ENCODE results near the gene PPARA. TPM values are rescaled to one million over a fixed set of nuclear protein-coding genes. Genes with fewer than 3 reads are reported as not detected.

Gene PPARA
- total and polyA plus RNA-seq, 2 of the 4 experiments (the other 2 are of a cell fraction), result 3.1 to 7.0 TPM

GRCh38 chr22:46156031-46156430 lies 5.7 kb downstream of the PPARA start:
- Histone ChIP-seq H2BK120ac (ENCODE audit: low read depth, low read length) (no peak overlapping the region), H4K20me1 (ENCODE audit: insufficient read depth, low read length) (peaks cover 16% of the 10 kb centered on the region), H3K4me1 (ENCODE audit: control insufficient read depth, insufficient read depth, low read length) (peaks cover 3% of the 10 kb centered on the region)

More at GRCh38 chr22:46156031-46156430, 5.7 kb downstream of the PPARA start:
- no peak overlapping the region for H3K18ac ChIP-seq (ENCODE audit: low read depth, low read length)
- no CpG with 5 or more reads among the region's 3 CpGs for WGBS, 2 experiments (ENCODE audit: extremely low coverage in 2 of 2, insufficient read length in 1 of 2)
- no peak overlapping the region for H3K4ac ChIP-seq (ENCODE audit: low read depth, low read length)
- no peak overlapping the region for H3K23ac ChIP-seq (ENCODE audit: low read depth, low read length)
- no peak overlapping the region for H2BK15ac ChIP-seq (ENCODE audit: low read depth, low read length)
- H2AFZ ChIP-seq (replicated peaks; ENCODE audit: low read length, poor library complexity), result no peak overlapping the region
- intact Hi-C loops (cut with micrococcal nuclease) (no loop called here), dilution Hi-C loops (cut with HindIII; ENCODE audit: low sequenced_read_pairs, unreplicated experiment) (no loop called here), in situ Hi-C loops (cut with MboI; ENCODE audit: low sequenced_read_pairs) (no loop called here)
- no peak overlapping the region for H3K14ac ChIP-seq (replicated peaks; ENCODE audit: low read depth, low read length)
- H3K27ac ChIP-seq (ENCODE audit: insufficient read depth, low read length), result no peak overlapping the region
- ChIA-PET CTCF (no interaction called here), POLR2A (ENCODE audit: unreplicated experiment) (no interaction called here)
- no TSS peak for BruUV-seq (replicated peaks)
- H3K4me3 ChIP-seq (ENCODE audit: insufficient read depth, low read depth, low read length), result no peak overlapping the region
- H3K79me1 ChIP-seq (ENCODE audit: low read depth in 1 of 2, low read length in 2 of 2), result peaks cover 16 to 42% of the 10 kb centered on the region in 2 experiments
- no peak overlapping the region for H2BK5ac ChIP-seq (ENCODE audit: low read depth, low read length, poor library complexity, severe bottlenecking)
- no peak overlapping the region for H3K56ac ChIP-seq (ENCODE audit: extremely low read depth, insufficient read depth, low read length)
- H3K9ac ChIP-seq (ENCODE audit: low read depth, low read length), result no peak overlapping the region
- no peak overlapping the region for H4K91ac ChIP-seq (ENCODE audit: insufficient read depth, low read depth, low read length)
- no peaks in the 10 kb centered on the region for H3K9me3 ChIP-seq (ENCODE audit: control insufficient read depth, insufficient read depth, low read length)
- no peak overlapping the region for H4K5ac ChIP-seq (ENCODE audit: low read depth, low read length)
- TF ChIP-seq RAD21 (IDR thresholded peaks at IDR 0.05; ENCODE audit: low read length) (no peak), RFX5 (IDR thresholded peaks at IDR 0.05; ENCODE audit: low read depth, low read length) (no peak), CEBPB (IDR thresholded peaks at IDR 0.05; ENCODE audit: low read depth, low read length) (no peak), BHLHE40 (IDR thresholded peaks at IDR 0.05; ENCODE audit: low read depth, low read length) (no peak), RCOR1 (IDR thresholded peaks at IDR 0.05; ENCODE audit: insufficient replicate concordance, low read length) (no peak), USF2 (IDR thresholded peaks at IDR 0.05; ENCODE audit: low read depth, low read length) (no peak), ELK1 (IDR thresholded peaks at IDR 0.05; ENCODE audit: borderline replicate concordance, low read depth, low read length) (no peak), SMC3 (IDR thresholded peaks at IDR 0.05; ENCODE audit: low read depth, low read length) (no peak), CHD1 (IDR thresholded peaks at IDR 0.05; ENCODE audit: low read depth, low read length) (no peak)
- no peak overlapping the region for H2AK9ac ChIP-seq (replicated peaks; ENCODE audit: low read depth, low read length, poor library complexity)
- H3K4me2 ChIP-seq (ENCODE audit: low read depth, low read length), result no peak overlapping the region
- DNase-seq (no peak), ATAC-seq (ENCODE audit: low read depth) (no peak)
- no peak overlapping the region for H4K8ac ChIP-seq (ENCODE audit: low read depth in 2 of 2, low read length in 2 of 2)
- H2AK5ac ChIP-seq (ENCODE audit: low read depth, low read length), result no peak overlapping the region
- H2BK20ac ChIP-seq (ENCODE audit: low read depth, low read length), result no peak overlapping the region
- H3K9me1 ChIP-seq (ENCODE audit: insufficient read depth, low read length), result 0 out of 2 replicates have a peak, but pooled peaks cover 8% of the 10 kb centered on the region
- peaks cover 21% of the 10 kb centered on the region for H3K36me3 ChIP-seq (ENCODE audit: control insufficient read depth, insufficient read depth, low read length)
- H3K27me3 ChIP-seq (ENCODE audit: control insufficient read depth, insufficient read depth, low read length), result peaks cover under 1% of the 10 kb centered on the region; the same call in 1 of the 2 replicates

All from IMR-90 (cell line).